ENCODE measurements around the gene SMURF2. TPM values are rescaled to one million over a fixed set of nuclear protein-coding genes. Genes with fewer than 3 reads are reported as not detected.

SMURF2 gene
- total RNA-seq, 1 experiment from 2014 or later: 35.3 TPM

DNA sequence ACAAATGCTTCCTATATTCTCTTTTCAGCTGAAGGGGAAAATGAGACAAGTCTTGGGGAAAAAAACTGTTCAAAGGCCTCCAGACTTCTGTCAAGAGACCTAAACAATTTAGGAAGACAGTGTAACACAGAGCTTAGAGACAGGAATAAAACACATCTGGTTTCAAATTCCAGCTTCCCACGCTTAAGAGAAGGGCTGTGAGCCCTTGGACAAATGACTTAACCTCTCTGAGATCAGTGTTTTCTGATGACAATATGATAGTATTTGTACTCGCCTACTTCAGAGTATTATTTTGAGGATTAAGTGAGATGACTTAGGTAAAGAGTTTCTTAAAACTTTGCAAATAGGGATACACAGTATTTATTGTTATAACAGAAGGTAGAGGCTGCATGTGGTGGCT lies 29.5 kb downstream of the SMURF2 start:
- no peak overlapping the region for H3K56ac ChIP-seq (ENCODE audit: insufficient read length, low read depth, low read length)
- DNase-seq: no peak
- peaks cover 3% of the 10 kb centered on the region; the same call in 1 of the 2 replicates for H3K79me2 ChIP-seq (ENCODE audit: insufficient read depth, low read length)
- Mint-ChIP-seq H3K27ac (no peak overlapping the region), H3K9me3 (no peaks in the 10 kb centered on the region), H3K4me1 (peaks cover 0 to 3% of the 10 kb centered on the region in 2 experiments; a peak in 1 of 4 replicates), H3K36me3 (ENCODE audit: insufficient read depth in 1 of 3, low read depth in 3 of 3) (peaks cover 0 to 4% (median 0%) of the 10 kb centered on the region in 3 experiments; a peak in 3 of 7 replicates), H3K27me3 (ENCODE audit: low read depth) (no peaks in the 10 kb centered on the region), H3K4me3 (no peak overlapping the region)
- no peak overlapping the region for H4K8ac ChIP-seq (replicated peaks; ENCODE audit: insufficient read length, low read depth, low read length)
- H3K4me2 ChIP-seq (ENCODE audit: insufficient read depth, insufficient read length, low read length): no peak overlapping the region
- no CpG with 5 or more reads among the region's 2 CpGs for WGBS (ENCODE audit: extremely low coverage, insufficient read length, low lambda C conversion rate)
- no peak overlapping the region for H3K27ac ChIP-seq (ENCODE audit: insufficient read length, low read depth, low read length)
- no peak overlapping the region for H2AFZ ChIP-seq (ENCODE audit: low read length)
- no peak overlapping the region for H3K4ac ChIP-seq (ENCODE audit: low read depth, low read length)
- H3K14ac ChIP-seq (ENCODE audit: insufficient read depth, low read length): no peak overlapping the region
- no peaks in the 10 kb centered on the region for H3K4me1 ChIP-seq (ENCODE audit: insufficient read depth, low read length)
- no peaks in the 10 kb centered on the region for H3K23me2 ChIP-seq (ENCODE audit: insufficient read length, low read depth, low read length, poor library complexity, severe bottlenecking)
- no peaks in the 10 kb centered on the region for H3K27me3 ChIP-seq (ENCODE audit: insufficient read depth, low read length)
- H4K20me1 ChIP-seq (ENCODE audit: control insufficient read depth, insufficient read depth, insufficient read length): no peaks in the 10 kb centered on the region
- TF ChIP-seq, protein P1, sequence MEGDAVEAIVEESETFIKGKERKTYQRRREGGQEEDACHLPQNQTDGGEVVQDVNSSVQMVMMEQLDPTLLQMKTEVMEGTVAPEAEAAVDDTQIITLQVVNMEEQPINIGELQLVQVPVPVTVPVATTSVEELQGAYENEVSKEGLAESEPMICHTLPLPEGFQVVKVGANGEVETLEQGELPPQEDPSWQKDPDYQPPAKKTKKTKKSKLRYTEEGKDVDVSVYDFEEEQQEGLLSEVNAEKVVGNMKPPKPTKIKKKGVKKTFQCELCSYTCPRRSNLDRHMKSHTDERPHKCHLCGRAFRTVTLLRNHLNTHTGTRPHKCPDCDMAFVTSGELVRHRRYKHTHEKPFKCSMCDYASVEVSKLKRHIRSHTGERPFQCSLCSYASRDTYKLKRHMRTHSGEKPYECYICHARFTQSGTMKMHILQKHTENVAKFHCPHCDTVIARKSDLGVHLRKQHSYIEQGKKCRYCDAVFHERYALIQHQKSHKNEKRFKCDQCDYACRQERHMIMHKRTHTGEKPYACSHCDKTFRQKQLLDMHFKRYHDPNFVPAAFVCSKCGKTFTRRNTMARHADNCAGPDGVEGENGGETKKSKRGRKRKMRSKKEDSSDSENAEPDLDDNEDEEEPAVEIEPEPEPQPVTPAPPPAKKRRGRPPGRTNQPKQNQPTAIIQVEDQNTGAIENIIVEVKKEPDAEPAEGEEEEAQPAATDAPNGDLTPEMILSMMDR (conservative IDR thresholded peaks at IDR 0.05): no peak
- no peak overlapping the region for H2AK5ac ChIP-seq (ENCODE audit: insufficient read length, low read length)
- H3K79me1 ChIP-seq (ENCODE audit: insufficient read depth, low read depth, low read length, poor library complexity, severe bottlenecking): peaks cover 8% of the 10 kb centered on the region
- H3K9ac ChIP-seq (ENCODE audit: extremely low read depth, insufficient read length, low read length): no peak overlapping the region
- no peak overlapping the region for H3K23ac ChIP-seq (ENCODE audit: insufficient read length, low read depth, low read length)
- no peaks in the 10 kb centered on the region for H3K9me3 ChIP-seq (ENCODE audit: control insufficient read depth, low read depth, low read length)
- H2BK15ac ChIP-seq (ENCODE audit: low read depth, low read length): no peak overlapping the region
- no peak overlapping the region for H4K91ac ChIP-seq (ENCODE audit: insufficient read length, low read depth, low read length)
- no peak overlapping the region for H2BK120ac ChIP-seq (ENCODE audit: low read depth, low read length, poor library complexity, severe bottlenecking)
- no peak overlapping the region for H2BK20ac ChIP-seq (ENCODE audit: low read depth, low read length, poor library complexity, severe bottlenecking)
- no peak overlapping the region for H2BK12ac ChIP-seq (ENCODE audit: insufficient read length, low read depth, low read length)
- H3K18ac ChIP-seq (ENCODE audit: insufficient read length, low read depth, low read length): no peak overlapping the region
- no peak overlapping the region for H2BK5ac ChIP-seq (ENCODE audit: insufficient read length, low read length)
- no peak overlapping the region for H3T11ph ChIP-seq (ENCODE audit: low read length)
- no peak overlapping the region for H4K5ac ChIP-seq (ENCODE audit: insufficient read length, low read depth, low read length)
